Skeletal muscle cell (primary cell): Measurements from ENCODE around the gene SREBF2.

ENCODE experiments used
- DNase-seq: peaks from one replicate; pipeline ENCODE4 v3.0.0-alpha.2; 2010; ENCODE audit warnings: low read depth
- H3K4me3 ChIP-seq: 2 replicates; pipeline ENCODE4 v1.5.1; 2011; ENCODE audit warnings: low read depth, mild to moderate bottlenecking, control low read depth, low read length, moderate library complexity

SREBF2 gene

DNA sequence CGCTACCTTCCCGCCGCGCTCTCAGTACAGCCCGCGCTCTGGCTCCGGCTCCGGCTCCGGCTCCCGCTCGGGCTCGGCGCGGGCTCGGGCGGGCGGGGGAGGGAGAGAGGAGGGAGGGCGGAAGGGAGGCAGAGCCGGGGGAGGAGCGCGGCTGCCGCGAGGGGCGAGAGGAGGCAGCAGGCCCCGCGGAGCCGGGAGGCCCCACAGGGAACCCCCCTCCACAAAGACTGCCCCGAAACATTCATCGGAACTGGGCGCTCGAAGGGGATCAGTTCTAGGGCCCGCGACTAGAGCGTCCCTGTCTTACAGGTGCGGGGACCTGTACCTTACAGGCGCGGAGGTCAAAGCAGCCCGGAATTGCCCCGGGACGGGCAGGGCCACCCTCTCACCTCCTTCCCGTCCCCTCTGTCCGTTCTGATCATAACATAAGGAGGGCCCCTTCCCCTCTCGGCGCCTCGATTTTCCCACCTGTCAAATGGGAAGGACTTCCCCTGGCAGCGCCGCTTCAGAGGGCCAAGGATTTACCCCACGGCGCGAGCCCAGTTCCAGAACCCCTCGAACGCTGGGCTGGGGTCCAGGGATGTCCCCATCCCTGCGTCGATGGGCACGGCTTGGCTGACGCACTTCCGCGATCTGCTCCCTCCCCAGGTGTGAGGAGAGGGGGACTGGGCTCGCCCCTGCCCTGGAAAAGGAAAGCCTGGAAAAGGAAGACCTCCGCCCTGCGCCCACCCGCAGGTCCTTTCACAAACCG is 82.3 kb downstream of the SREBF2 start, which contains the start of gene SHISA8:
SHISA8 (minus strand) TSS at position 40 of the 751 bp plus-strand sequence. CDS start 407 bp downstream, outside the sequence.
- H3K4me3 ChIP-seq = peak within 1 kb of the TSS; percentile 9
- DNase-seq = no peak

DNA sequence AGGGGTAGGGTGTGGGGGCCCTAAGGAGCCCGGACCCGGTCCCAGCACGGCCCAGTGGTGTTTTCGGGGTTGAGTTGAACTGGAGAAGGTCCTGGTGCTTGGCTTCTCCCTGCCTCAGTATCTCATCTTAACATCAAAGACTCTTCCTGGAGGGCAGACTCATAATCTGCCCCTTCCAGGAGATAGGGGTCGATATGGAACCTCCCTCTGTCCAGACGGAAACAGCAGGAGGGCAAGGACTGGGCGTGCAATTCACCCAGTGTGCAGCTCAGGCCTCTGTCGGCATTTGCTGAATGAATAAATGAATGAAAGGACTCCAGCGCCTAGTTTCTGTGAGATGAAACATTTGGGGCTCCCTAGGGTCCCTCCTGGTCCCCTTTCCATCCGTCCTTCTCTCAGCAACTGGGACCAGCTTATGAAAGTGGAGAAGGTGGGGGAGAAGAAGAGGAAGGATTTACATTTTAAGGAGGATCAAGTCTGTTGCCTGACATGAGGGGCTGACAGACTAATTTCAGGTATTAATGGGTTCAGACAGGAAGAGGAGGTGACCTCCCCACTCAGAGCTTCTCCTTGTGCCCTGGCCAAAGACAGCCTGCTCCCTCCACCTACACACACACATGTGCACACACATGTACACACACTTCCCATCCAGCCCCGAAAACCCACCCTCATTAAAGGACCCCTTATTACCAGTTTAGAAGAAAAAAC is 83.0 kb downstream of the SREBF2 start:
- H3K4me3 ChIP-seq = no peak overlapping the region
- no peak for DNase-seq

DNA sequence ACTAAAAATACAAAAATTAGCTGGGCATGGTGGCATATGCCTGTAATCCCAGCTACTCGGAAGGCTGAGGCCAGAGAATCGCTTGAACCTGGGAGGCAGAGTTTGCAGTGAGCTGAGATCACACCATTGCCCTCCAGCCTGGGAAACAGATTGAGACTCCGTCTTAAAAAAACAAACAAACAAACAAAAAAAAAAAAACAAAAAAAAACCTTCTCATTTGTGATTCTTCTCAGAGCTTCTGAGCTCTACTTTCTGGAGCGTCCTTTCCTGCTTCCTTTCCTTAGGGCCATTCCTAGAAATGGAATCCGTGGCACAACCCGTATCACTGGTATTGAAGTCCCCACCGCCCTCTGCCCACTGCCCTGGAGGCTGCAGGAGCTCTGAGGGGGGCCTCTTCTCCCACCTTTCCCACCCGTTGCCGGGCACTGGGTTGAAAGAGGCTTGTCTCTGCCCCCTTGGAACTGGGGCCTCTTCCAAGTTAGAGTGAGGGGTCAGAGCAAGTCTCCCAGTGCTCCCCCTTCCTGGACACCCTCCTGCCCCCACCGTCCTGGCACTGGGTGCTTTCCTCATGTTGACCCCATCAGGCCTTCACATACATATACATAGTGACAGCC is 83.9 kb downstream of the SREBF2 start:
- no peak overlapping the region for H3K4me3 ChIP-seq
- DNase-seq = no peak

DNA sequence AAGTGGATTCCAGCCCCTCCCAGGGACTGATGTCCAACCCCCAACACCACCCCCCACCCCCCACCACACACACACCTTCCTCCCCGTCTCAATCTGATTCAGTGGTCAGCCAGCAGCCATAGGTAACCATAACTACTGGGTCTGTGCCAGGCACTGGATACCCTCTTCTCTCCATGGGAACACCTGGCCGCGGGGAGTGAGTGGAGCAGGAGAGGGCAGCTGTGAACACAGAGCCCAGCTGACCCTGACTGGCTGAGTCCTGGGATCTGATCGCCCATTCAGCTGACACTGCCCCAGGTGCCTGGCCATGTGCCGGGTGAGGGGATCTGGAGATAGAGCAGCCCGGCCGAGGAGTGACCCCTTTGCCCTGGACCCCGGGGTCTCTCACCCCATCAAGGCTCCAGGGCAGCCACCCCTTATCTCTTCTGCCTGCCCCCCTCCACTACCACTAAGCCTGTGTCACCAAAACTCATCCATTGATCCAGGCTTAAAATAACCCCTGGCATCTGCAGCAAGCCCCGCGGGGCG is 84.5 kb downstream of the SREBF2 start:
- H3K4me3 ChIP-seq = no peak overlapping the region
- no peak for DNase-seq

DNA sequence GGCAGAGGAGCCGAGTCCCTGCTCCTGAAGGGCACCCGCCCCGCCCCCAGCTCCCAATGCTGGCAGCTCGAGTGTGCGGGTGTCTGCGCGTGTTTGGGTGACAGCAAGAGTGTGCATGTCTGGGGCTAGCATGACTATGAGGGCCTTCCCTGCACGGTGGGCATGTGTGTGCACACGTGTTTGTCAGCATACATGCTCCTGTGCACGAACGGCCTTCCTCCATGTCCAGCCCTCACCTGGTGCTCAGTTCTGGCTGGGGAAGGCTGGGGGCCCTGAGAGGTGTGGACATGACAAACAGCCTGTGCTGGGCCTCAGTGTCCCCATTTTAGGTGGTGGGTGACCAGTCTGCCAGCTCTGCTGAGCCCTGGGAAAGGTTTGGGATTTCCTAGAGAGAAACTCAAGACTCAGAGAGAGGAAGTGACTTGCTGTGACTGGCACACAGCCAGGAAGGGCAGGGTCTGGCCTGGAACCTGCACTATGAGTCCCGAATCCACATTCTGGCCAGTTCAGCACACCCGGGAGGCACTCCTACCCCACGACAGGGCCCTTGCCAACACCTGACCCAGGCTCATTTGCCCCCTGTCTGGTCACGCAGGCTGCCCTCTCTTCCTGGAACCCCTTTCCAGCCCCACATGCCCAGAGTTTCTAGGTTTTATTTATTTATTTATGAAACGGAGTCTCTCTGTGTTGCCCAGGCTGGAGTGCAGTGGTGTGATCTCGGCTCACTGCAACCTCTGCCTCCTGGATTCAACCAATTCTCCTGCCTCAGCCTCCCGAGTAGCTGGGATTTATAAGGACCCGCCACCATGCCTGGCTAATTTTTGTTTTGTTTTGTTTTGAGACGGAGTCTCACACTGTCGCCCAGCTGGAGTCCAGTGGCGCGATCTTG is 85.2 kb downstream of the SREBF2 start:
- no peak overlapping the region for H3K4me3 ChIP-seq
- peak; percentile 7 for DNase-seq

DNA sequence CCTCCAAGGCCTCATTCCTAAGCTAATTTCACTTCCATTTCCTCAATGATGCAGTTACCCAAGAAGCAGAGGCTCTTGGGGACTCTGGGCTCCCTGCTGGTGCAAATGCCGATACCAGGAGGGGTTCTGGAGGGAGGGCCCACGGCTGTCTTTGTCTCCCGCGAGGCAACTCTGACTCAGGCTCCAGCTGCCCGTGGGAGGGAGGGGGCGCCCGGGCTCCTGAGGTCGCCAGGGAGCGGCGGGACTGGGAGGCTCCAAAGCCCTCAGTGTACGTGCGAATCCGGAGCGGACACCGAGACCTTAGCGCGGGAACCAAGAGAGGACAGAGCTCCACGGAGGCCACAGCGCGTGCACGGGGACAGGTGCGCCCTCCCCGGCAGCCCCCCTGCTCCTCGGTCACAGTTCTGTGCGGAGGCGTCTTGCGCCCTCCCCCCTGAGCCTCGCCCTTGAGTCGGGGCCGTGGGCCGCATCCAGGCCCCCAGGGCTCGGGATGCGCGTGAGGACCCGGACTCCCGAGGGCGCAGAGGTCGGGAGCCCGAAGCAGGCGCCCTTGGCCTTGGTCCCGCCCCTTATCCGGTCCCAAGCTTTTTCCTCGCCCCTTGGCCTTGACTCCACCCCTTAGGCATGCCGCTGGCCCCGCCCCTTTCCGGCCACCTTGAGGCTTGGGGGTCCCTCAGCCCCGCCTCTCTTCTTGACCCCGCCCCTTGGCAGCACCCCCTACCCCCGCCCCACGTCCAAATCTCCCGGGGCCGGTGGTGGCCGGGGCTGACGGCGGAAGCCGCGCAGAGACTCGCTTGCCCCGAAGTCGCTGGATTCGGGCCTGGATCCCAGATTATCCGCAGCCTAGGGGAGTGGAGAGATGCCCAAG is 86.7 kb downstream of the SREBF2 start:
- DNase-seq = peak; percentile 7
- peak overlapping the region; percentile 44 for H3K4me3 ChIP-seq

DNA sequence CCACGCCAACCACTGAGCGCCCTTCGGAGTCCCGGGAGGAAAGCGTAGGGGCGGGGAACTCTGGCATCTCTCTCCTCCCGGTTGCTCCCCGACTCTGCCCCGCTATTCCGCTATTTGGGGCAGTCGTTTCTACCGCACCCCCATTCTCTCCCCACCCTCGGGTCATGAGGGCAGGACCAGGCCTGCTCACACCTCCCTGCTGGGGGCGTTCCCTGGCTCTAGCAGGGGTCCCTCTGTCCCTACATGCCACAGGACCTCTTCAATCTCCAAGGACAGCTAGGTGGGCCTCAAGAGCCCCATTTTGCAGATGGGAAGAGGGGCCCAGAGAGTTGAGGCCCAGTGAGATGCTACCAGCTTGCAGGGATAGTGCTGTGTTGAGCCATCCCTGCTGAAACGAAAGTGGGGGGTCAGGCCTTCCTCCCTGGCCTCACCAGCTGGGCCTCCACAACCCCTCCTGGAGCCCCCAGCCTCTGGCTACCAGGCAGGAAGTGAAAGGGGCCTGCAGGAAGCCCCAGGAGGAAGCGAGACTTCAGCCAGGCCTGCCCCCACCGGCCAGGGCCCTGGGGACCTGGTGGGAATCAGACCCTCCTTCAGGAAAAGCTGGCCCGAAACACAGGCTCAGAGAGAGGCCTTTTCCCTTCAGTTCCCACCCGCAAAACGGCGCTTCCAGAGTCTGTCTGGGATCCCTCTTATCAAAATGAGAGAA is 87.5 kb downstream of the SREBF2 start:
- H3K4me3 ChIP-seq = no peak overlapping the region
- no peak for DNase-seq

DNA sequence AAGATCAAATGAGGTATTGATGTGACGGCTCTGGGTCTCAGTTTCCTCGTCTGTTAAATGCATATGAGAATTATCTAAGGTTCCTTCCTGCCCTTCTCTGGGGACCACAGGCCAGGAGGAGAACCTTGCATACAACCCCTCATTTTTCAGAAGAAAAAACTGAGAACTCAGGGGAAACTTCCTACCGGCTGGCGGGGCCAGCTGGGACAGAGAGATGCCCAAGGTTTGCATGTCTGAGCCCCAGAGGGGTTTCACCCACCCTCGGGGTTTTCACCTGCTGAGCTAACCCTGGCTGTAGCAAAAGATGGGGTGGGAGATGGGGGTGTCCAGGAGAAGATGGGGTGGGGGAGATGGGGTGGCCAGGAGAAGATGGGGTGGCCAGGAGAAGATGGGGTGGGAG is 89.4 kb downstream of the SREBF2 start:
- no peak for DNase-seq
- H3K4me3 ChIP-seq = no peak overlapping the region

DNA sequence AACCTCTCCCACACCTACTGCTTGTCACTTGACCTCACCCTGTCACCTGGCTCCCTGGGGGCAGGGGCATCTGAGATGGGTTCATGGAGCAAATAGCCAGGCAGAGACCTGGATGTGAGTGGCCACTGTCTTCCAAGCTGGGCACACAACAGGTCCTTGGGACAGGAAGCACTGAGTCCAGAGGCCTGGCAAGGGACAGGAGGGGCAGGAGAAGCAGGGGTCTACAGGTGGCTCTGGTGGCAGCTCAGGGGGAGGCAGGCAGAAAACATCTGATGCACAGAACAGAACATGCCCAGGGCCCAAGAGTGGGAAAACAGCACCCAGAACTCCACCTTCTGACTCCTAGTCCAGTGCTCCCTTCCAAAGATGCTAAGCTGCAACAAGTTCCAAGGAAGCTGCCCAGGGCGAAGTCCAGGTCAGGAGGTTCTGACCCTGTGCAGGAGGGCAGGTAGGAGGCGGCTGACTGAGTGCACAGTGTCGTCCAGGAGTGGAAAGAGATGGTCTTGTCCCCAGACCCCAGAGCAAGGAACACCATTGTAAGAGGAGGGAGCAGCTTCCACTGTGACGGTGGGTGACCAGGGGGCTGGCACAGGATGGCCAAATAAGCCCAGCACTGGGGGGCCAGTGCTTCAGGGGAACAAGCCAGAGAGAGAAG is 90.2 kb downstream of the SREBF2 start:
- no peak overlapping the region for H3K4me3 ChIP-seq
- DNase-seq = no peak

DNA sequence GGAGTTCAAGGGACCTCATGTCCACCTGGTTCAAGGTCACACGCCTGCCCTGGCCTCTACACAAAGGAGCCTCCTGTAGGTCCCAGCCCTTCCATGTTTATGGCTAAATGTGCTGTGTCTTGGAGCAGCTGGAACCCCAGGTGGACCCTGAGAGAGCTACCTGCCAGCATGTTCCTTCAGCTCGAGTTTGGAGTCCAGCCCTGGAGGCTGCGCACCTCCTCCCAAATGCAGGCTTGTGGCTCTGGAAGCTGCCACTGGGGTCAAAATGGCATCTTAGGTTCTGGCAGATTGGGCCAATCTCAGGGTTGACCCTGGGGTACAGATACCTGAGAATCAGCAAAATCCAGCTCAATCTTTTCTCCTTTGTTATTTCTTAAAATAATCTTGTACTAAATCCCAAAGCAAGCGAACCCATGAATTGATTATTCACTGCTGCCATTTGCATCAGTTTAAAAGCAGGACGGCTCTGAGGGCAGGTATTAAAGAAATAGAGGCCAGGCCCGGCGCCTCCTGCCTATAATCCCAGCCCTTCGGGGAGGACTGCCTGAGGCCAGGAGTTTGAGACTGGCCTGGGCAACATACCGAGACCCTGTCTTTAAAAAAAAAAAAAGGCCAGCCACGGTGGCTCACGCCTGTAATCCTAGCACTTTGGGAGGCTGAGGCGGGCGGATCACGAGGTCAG is 90.8 kb downstream of the SREBF2 start:
- no peak for DNase-seq
- no peak overlapping the region for H3K4me3 ChIP-seq

DNA sequence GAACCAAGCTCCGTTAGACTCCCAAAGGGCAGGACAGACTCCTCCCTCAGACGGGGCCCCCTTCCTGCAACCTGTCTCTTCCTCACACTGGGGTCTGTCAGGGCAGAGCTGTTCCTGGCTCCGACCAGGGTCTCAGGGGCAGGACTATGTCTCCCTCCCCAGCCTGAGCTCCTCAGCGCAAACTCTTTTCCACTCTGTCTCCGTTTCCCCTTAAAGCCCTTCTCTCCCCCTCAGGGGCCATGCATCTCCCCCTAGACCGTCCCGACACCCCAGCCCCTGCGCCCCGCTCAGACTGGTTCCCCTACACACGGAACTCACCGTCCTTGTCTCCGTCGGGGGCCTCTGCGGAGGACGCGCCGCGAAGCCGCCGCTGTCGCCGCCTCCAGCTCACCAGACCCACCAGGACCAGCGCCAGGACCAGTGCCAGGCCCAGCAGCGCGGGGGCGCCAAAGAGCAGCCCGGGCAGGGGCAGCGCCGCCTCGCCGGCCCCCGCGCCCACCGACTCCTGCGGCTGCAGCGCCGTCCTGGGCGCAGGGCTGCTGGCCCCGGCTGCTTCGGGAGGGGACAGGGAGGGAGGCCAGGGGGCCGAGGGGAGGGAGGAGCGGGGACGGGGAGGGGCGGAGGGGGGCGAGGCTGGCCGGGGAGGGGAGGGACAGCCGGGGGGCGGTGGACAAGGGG is 93.0 kb downstream of the SREBF2 start:
- peak overlapping the region; percentile 9 for H3K4me3 ChIP-seq
- DNase-seq = no peak

DNA sequence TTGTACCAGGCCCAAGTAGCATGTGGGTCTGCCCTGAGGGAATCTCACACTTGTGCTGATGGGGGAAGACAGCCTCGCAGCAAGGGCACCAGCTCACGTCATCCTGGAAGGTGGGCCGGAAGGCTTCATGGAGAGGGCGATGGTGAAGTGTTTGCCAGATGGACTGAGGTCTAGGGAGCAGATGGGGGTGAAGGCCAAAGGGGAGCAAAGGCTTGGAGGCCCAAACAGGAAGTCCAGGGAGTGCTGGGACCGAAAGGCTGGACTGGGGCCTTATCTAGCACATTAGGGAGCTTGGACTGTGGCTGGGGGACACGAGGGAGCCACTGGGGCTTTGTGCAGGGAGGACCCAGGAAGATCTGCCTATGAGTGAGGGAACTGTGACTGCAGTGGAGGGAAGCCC is 94.9 kb downstream of the SREBF2 start:
- no peak for DNase-seq
- H3K4me3 ChIP-seq = no peak overlapping the region

DNA sequence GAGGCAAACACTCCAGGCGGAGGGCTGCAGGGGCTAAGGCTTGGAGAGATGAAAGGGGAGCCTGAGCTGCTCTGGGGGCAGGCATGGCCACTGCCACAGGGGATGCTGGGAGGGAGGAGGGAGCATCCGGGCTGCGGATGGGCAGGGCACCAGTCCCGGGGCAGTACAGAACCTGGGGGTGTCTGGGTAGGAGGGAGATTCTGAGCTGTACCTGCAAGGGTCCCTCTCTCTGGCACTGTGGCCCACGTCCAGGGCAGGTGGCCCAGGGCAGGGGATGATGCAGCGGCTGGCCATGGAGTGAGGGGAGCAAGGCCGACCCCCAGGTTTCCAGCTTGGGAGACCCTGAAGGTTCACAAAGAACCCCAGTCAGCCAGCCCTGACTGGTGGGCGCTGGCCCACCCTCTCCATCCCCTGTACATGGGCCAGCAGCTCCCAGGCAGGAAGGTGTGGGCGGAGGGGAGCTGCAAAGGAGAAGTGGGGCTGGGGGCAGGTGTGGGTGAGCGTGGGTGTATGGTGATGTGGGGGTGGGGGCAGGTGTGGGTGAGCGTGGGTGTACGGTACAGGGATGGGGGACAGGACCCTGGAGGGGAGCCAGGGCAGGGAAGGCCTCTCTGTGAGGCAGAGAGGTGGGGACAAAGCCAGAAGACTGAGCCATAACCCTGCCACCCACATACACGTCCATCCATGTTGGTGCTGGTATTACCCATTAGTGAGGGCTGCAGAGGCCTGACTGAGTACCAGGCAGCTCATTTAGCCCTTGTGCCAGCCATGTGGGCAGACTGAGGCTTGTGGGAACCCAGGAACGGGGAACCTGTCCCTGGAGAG is 95.9 kb downstream of the SREBF2 start:
- no peak overlapping the region for H3K4me3 ChIP-seq
- no peak for DNase-seq

DNA sequence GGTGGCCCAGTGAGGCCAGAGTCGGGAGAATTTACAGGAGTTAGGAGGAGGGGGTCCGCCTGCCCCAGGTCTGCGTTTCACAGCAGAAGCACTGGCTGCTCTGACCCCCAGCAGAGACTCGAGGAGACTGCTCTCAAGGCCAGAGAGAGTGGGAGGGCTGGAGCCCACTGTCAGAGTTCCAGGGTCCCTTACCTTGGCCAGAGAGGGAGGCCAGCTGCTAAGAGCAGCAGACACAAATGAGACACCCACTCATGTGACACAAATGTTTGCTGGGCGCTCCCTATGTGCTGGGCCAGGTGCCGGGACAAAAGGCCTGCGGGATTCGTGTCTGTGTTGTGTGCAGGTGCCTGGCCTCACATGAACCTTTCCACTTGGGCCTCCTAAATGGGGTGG is 96.5 kb downstream of the SREBF2 start:
- no peak for DNase-seq

DNA sequence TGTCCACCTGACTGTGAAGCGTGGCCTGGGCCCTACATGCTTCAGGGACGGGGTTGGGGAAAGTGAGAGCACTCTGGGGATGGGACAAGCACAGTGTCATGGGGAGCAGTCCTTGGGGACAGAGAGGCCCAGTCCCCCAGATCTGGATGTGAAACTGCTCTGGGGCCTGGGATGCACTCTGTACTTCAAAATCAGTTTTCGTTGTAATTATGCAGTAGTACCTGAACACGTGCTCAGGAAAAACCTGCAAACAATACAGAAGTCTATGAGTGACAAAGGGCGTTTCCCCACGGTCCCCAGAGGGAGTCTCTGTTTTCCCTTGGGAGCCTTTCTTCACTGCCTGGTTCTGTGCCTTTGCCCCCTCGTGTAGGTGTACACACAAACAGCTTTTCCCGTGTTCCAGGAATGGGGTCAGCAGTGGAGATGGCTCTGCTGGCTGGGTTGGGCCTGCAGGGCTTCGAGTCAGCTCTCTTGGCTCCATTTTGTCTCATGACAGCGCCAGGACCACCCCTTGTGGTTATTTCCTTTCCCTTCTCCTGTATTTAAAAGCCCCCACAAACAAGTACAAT is 98.9 kb downstream of the SREBF2 start:
- no peak overlapping the region for H3K4me3 ChIP-seq
- no peak for DNase-seq

More for the DNA sequence above, 96.5 kb downstream of the SREBF2 start:
- H3K4me3 ChIP-seq = no peak overlapping the region
